ENCODE results near the gene MRNIP.

Gene MRNIP

DNA sequence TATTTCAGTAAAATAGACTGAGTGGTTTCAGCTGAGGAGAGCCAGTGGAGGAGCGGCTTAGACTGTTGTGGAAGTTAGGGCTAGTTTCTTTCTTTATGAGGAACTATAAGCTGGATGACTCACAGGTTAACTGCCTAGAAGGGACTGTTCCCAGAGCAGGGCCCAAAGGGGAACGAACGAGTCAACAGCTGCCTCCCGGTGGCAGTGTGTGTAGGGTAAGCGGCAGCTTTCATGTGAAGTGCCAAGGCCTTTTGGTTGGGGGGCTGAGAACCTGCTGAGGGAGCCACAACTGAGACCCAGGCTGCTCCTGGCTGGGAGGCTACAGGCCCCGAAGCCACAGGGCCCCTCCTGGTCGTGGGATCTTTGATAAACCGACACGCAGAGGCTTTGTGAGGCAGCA lies 30.9 kb downstream of the MRNIP start:
- peak; percentile 26 for DNase-seq (ENCODE audit: low read depth)
- H3K4me3 ChIP-seq (ENCODE audit: low read depth, low read length) = no peak overlapping the region

- no peak for DNase-seq (ENCODE audit: low read depth)
- no peak overlapping the region for H3K4me3 ChIP-seq (ENCODE audit: low read depth, low read length)
These were observed 32.9 kb downstream of the MRNIP start for GRCh38 chr5:179825655-179826182.

GRCh38 chr5:179824745-179825112 lies 33.9 kb downstream of the MRNIP start:
- DNase-seq (ENCODE audit: low read depth) = no peak
- H3K4me3 ChIP-seq (ENCODE audit: low read depth, low read length) = no peak overlapping the region

- DNase-seq (ENCODE audit: low read depth) = no peak
- H3K4me3 ChIP-seq (ENCODE audit: low read depth, low read length) = no peak overlapping the region
These were observed 34.5 kb downstream of the MRNIP start for GRCh38 chr5:179823937-179824744.

DNA sequence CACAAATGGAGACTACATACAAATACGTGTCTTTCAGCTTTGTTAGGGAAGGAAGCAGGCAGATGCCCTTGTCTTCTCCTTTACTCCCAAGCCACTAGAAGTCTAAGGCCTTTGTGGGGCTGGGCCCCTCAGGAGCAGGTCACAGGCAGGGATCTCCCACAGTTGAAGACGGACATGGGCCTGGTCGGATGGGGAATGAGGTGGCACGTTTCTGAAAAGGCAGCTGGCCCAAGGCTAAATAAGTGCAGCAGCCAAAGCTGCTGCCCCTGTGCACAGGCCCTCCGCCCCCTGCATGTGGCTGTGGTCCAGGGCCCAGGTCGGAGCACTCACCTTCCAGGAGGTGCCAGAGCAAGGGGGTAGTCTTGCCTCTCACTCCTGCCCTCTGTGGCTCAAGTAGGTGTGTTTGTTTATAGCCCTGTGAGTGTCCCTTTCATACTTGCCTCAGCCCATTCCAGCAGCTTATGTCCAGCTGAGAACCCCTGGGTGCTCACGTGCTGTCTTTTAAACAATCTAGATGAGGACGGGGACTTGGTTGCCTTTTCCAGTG lies 36.1 kb downstream of the MRNIP start:
- no peak for DNase-seq (ENCODE audit: low read depth)
- peak overlapping the region; percentile 97 for H3K4me3 ChIP-seq (ENCODE audit: low read depth, low read length)

DNA sequence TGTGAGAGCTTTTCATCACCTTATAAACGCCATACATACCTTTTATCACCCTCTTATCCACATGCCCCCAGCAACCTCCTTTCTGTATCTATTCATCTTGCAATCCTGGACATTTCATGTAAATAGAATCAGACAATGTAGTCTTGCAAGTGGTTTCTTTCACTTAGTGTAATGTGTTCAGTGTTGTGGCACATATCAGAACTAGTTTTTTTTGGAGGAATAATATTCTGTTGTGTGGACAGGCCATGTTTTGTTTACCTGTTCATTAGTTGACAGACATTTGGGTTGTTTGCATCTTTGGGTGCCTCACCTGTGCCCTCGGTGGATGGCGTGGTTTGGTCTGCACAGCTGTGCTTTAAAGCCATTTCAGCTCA lies 36.6 kb downstream of the MRNIP start:
- peak overlapping the region; percentile 97 for H3K4me3 ChIP-seq (ENCODE audit: low read depth, low read length)
- no peak for DNase-seq (ENCODE audit: low read depth)

DNA sequence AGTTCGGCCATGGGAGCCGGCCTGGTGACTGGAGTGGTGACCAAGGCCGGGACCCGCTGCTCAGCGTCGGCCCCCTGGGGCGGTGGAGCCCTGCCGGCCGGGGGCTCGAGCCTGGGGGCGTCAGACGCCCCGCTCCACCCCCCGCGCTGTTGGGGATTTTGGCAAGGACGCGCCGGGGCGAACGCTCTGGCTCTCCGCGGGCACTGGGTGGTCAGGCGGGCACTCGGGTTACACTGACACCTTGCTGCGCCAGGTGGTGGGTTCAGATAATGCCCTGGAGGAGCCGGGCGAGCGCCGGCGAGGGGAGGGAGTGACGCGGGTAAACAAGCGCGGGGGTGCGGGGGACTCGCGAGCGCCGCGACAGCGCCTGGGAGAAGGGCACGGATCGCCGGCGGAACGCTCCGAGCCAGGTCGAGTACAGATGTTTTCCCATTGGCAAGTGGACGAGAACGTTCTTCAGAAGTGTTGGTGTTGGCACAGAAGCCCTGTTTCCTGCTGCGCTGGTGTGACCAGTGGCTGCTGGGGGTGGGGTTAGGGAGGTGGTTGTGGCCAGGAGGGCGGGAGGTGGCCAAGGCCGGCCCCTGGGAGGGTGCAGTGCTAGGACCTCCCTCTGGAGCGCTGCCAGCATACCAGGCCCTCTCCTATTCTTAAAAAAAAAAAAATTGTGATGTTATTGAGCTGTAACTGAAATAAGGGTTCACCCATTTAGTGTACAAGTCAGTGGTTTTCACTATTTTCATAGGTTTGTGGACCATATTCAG lies 37.1 kb downstream of the MRNIP start:
- peak; percentile 88 for DNase-seq (ENCODE audit: low read depth)
- H3K4me3 ChIP-seq (ENCODE audit: low read depth, low read length) = peak overlapping the region; percentile 97

- DNase-seq (ENCODE audit: low read depth) = peak; percentile 32
- H3K4me3 ChIP-seq (ENCODE audit: low read depth, low read length) = peak within 1 kb of the TSS; percentile 97
These were observed 37.9 kb downstream of the MRNIP start, which contains the start of gene SQSTM1 for GRCh38 chr5:179820483-179821297. TSS of gene SQSTM1 (plus strand) at chr5:179820905. CDS start at chr5:179820937, 32 bp downstream.

DNA sequence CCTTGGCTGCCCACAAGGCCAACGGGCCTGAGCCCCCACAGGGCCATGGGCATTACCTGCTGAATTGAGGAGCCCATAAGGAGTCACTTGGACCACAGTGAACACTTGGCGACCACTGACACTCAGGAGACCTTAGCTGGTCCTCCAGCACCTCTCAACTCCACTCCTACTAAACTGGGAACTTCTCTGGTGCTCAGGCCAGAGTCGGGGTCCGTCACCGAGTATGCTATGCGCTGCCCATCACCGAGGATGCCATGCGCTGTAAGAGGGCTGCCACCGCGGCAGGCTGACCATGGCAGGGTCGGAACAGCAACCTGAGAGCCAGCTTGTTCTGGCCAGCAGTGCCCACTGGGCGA lies 38.5 kb downstream of the MRNIP start:
- no peak for DNase-seq (ENCODE audit: low read depth)
- H3K4me3 ChIP-seq (ENCODE audit: low read depth, low read length) = peak overlapping the region; percentile 97

DNA sequence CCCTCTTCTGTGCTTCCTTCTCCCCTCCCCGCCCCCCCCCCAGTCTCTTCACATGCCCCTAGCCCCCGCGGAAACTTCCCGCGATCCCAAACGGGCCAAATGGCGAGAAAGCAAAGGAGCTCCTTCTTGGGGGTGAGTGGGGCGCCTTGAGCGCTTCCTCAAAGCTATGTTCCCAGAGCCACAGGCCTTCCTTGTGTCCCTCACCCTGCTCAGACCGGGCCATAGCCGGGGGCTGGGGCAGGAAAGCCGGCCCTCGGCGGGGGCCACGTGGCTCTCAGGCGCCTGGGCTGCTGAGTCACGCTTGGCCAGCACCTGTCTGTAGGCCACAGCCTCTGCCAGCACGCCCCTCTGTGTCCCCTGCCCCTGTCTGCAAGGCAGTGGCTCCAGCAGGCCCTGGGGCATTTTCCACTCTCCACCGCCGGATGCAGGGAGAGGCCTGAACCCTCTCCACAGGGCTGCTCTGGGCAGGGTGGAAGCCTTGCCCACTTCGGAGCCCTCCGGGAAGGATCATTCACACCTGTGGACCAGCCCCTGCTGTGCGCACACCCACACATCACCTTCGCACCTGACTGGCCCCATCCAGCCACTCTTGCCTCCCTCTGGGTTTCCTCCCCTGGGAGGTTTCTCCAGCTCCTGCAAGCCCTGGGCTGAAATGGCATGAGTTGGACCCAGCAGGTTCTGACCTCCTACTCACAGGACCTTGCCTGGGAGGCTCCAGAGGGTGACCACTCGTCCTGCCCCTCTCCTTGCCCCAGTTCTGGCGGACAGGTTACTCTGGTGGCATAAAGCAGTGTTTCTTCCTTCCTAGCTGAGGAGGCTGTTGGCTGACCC lies 39.1 kb downstream of the MRNIP start:
- DNase-seq (ENCODE audit: low read depth) = peak; percentile 31
- peak overlapping the region; percentile 27 for H3K4me3 ChIP-seq (ENCODE audit: low read depth, low read length)

- peak overlapping the region; percentile 27 for H3K4me3 ChIP-seq (ENCODE audit: low read depth, low read length)
- DNase-seq (ENCODE audit: low read depth) = peak; percentile 82
These were observed 39.8 kb downstream of the MRNIP start for GRCh38 chr5:179818746-179819295.

GRCh38 chr5:179817890-179818745 lies 40.5 kb downstream of the MRNIP start:
- no peak overlapping the region for H3K4me3 ChIP-seq (ENCODE audit: low read depth, low read length)
- DNase-seq (ENCODE audit: low read depth) = no peak

- no peak overlapping the region for H3K4me3 ChIP-seq (ENCODE audit: low read depth, low read length)
- no peak for DNase-seq (ENCODE audit: low read depth)
These were observed 41.2 kb downstream of the MRNIP start for GRCh38 chr5:179817470-179817840.

DNA sequence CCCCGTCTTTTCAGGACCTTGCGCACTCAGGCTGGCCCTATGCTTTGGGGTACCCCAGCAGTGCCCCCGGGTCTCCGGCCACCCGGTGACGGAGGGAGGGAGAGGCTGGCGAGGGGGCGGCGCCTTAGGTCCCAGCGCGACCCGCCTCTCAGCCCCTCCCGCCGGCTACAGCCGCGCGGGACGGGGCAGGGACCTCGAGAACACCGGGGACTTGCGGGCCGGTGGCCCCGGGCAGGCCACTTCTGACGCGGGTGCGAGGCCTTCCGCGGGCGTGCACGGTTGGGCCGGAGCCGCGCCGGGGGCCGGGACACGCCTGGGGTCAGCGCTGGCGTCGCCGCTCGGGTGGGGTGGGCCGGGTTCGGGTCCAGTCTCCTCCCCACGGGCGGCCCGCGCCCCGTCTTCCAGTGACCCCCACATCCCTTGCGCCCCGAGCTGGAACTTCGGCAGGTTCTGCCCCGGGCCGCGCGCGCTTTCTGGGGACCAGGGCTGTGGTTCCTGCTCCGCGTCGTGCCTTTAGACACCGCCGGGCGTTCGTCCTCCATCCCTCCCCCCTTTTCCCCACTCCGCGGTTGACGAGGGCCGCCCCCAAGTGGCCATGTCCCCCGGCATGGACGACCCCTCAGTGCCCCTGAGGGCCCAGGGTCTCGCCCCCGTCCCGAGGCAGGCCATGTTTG lies 41.7 kb downstream of the MRNIP start:
- no peak for DNase-seq (ENCODE audit: low read depth)
- H3K4me3 ChIP-seq (ENCODE audit: low read depth, low read length) = peak overlapping the region; percentile 41

- no peak for DNase-seq (ENCODE audit: low read depth)
- H3K4me3 ChIP-seq (ENCODE audit: low read depth, low read length) = peak overlapping the region; percentile 41
These were observed 42.2 kb downstream of the MRNIP start for GRCh38 chr5:179816401-179816795.

DNA sequence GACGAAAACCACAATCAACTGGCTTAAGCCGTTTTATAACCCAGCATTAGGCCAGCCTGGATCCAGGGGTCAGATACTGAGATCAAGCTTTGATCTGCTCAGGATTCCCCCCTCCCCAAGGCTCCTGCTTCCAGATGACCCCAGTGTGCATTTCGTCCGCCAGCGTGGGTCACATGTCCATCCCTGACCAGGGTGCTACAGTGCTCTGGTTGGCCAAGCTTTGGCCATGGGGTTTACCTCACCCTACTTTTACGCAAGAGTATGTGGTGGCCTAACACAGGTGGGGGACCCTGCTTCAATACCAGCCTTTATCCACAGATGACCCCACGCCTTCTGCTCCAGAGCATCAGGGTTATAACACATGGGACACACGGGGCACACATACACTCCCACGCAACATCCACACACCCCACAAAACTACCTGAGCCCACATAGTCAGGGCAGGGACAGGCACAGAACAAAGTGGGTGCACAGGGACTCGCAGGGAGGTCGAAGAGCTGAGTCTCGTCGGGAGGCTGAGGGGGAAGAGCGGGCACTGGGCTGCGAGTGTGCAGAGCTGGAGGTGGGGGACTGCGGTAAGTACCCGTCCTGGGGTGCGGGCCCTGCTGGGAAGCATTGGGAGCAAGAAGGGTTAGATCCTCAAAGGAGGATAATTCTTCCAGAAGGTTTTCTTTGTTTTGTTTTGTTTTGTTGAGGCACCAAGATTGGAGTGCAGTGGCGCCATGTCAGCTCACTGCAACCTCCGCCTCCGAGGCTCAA lies 42.9 kb downstream of the MRNIP start:
- no peak overlapping the region for H3K4me3 ChIP-seq (ENCODE audit: low read depth, low read length)
- no peak for DNase-seq (ENCODE audit: low read depth)
